Glutamatergic neuron (in vitro differentiated cells): ENCODE results near the gene C12orf57. TPM values are rescaled to one million over a fixed set of nuclear protein-coding genes. Genes with fewer than 3 reads are reported as not detected.
A peak's percentile ranks its signal among the peaks of the same experiment; 100 is the strongest.

Source experiments
- DNase-seq: peaks from one replicate; pipeline ENCODE4 v3.0.0; 2022
- H3K27ac Mint-ChIP-seq: one replicate; pipeline ENCODE4 v1.8.0; 2020; ENCODE audit warnings: mild to moderate bottlenecking, mixed read lengths, inconsistent platforms; ENCODE audit not compliant: unreplicated experiment
- H3K27me3 Mint-ChIP-seq: one replicate; pipeline ENCODE4 v1.8.0; 2020; ENCODE audit warnings: mild to moderate bottlenecking, moderate library complexity, mixed read lengths, inconsistent platforms; ENCODE audit not compliant: unreplicated experiment
- H3K36me3 Mint-ChIP-seq: one replicate; pipeline ENCODE4 v1.8.0; 2020; ENCODE audit warnings: mild to moderate bottlenecking, mixed read lengths, inconsistent platforms; ENCODE audit not compliant: unreplicated experiment
- H3K4me1 Mint-ChIP-seq: one replicate; pipeline ENCODE4 v1.8.0; 2020; ENCODE audit warnings: mild to moderate bottlenecking, low read depth, mixed read lengths, inconsistent platforms; ENCODE audit not compliant: unreplicated experiment
- H3K4me3 Mint-ChIP-seq: one replicate; pipeline ENCODE4 v1.8.0; 2020; ENCODE audit warnings: mild to moderate bottlenecking, mixed read lengths, inconsistent platforms; ENCODE audit not compliant: unreplicated experiment
- H3K9me3 Mint-ChIP-seq: one replicate; pipeline ENCODE4 v1.8.0; 2020; ENCODE audit warnings: mild to moderate bottlenecking, moderate library complexity, mixed read lengths, inconsistent platforms; ENCODE audit not compliant: unreplicated experiment
- CTCF ChIP-seq: fragments of 200-600 bp; sonication (generic); IDR thresholded peaks from one replicate; pipeline ENCODE4 v1.5.0; 2021; ENCODE audit not compliant: partially characterized antibody, unreplicated experiment
- total RNA-seq: library from RNA; stranded (reverse); fragmentation: NEBNext Ultra II Directional; extraction: Animal tissue kit (Norgen Biotek cat#: 25700); gene quantifications from one replicate; pipeline ENCODE4 v1.2.1, GENCODE V29; 2021; ENCODE audit not compliant: unreplicated experiment

Gene C12orf57
- total RNA-seq, 1 donor from 2014 or later: 184 TPM

- TF ChIP-seq CTCF: no peak
- H3K27me3 Mint-ChIP-seq: peaks cover 25% of the 10 kb centered on the region
- H3K4me3 Mint-ChIP-seq: peak overlapping the region; percentile 97
- peak overlapping the region; percentile 99 for H3K27ac Mint-ChIP-seq
- peaks cover 14% of the 10 kb centered on the region for H3K9me3 Mint-ChIP-seq
- peaks cover 17% of the 10 kb centered on the region for H3K4me1 Mint-ChIP-seq
- peak; percentile 73 for DNase-seq
- H3K36me3 Mint-ChIP-seq: no peaks in the 10 kb centered on the region
Observed at GRCh38 chr12:6946033-6946919, 2.5 kb downstream of the C12orf57 start.

GRCh38 chr12:6946920-6947374, 3.1 kb downstream of the C12orf57 start:
- Mint-ChIP-seq H3K4me1 (peaks cover 17% of the 10 kb centered on the region), H3K4me3 (peak overlapping the region; percentile 97), H3K27ac (peak overlapping the region; percentile 87), H3K36me3 (no peaks in the 10 kb centered on the region), H3K9me3 (peaks cover 14% of the 10 kb centered on the region), H3K27me3 (peaks cover 25% of the 10 kb centered on the region)
- DNase-seq: no peak
- peak; percentile 18 for TF ChIP-seq CTCF

- H3K9me3 Mint-ChIP-seq: peaks cover 11% of the 10 kb centered on the region
- peaks cover 17% of the 10 kb centered on the region for H3K4me1 Mint-ChIP-seq
- H3K27ac Mint-ChIP-seq: no peak overlapping the region
- H3K4me3 Mint-ChIP-seq: no peak overlapping the region
- TF ChIP-seq CTCF: no peak
- H3K27me3 Mint-ChIP-seq: peaks cover 22% of the 10 kb centered on the region
- DNase-seq: no peak
- H3K36me3 Mint-ChIP-seq: no peaks in the 10 kb centered on the region
Observed at GRCh38 chr12:6947615-6948014, 3.8 kb downstream of the C12orf57 start.

GRCh38 chr12:6948873-6949594, 5.2 kb downstream of the C12orf57 start:
- Mint-ChIP-seq H3K27me3 (peaks cover 16% of the 10 kb centered on the region), H3K4me1 (peaks cover 15% of the 10 kb centered on the region), H3K27ac (no peak overlapping the region), H3K36me3 (no peaks in the 10 kb centered on the region), H3K4me3 (no peak overlapping the region), H3K9me3 (no peaks in the 10 kb centered on the region)
- no peak for TF ChIP-seq CTCF
- no peak for DNase-seq
